A549 (cell line): Measurements from ENCODE around the gene PTPRH.

Experiments
- CHD2 ChIP-seq: fragments of 150-350 bp; IDR thresholded peaks from 2 replicates; pipeline ENCODE4 v1.6.1; 2014; ENCODE audit warnings: low read length; ENCODE audit not compliant: partially characterized antibody
- EP300 ChIP-seq, 2 experiments: fragments of >200 bp; sonication (Bioruptor Twin); formaldehyde crosslinking; IDR thresholded peaks; 2 replicates in 1 of 2; 3 replicates in 1 of 2; pipeline ENCODE4 v1.6.1; 2016 to 2017
- FOSL2 ChIP-seq, 2 experiments: fragments of 450-650 bp in 1 of 2; fragments of >200 bp in 1 of 2; sonication (Bioruptor Twin) in 1 of 2; formaldehyde crosslinking; IDR thresholded peaks; 2 replicates each; pipeline versions ENCODE4 v1.5.0 to v1.6.1; 2016 to 2020; ENCODE audit warnings: mild to moderate bottlenecking in 1 of 2, moderate library complexity in 1 of 2
- JUN ChIP-seq, 2 experiments: fragments of >200 bp; sonication (Bioruptor Twin); formaldehyde crosslinking; IDR thresholded peaks; 2 replicates in 1 of 2; 3 replicates in 1 of 2; pipeline ENCODE4 v1.6.1; 2016 to 2017
- RARB ChIP-seq: fragments of 250-450 bp; sonication (Bioruptor Pico); IDR thresholded peaks from 2 replicates; pipeline ENCODE4 v1.8.0; 2021; ENCODE audit warnings: mild to moderate bottlenecking, moderate library complexity
- TF ChIP-seq, protein P1 (sequence below): fragments of >200 bp; sonication (Bioruptor Twin); formaldehyde crosslinking; IDR thresholded peaks from 3 replicates; pipeline ENCODE4 v1.5.1; 2016
- TF ChIP-seq, protein P2 (sequence below): fragments of 450-650 bp; IDR thresholded peaks from 2 replicates; pipeline ENCODE4 v1.6.1; 2014; ENCODE audit warnings: antibody characterized with exemption
- TF ChIP-seq, protein P3 (sequence below): fragments of 150-350 bp; IDR thresholded peaks from 2 replicates; pipeline ENCODE4 v1.6.1; 2014; ENCODE audit warnings: low read depth, mild to moderate bottlenecking, low read length
- TF ChIP-seq, protein P4 (sequence below): IDR thresholded peaks from 2 replicates; pipeline ENCODE4 v1.6.1; 2012

DNA sequence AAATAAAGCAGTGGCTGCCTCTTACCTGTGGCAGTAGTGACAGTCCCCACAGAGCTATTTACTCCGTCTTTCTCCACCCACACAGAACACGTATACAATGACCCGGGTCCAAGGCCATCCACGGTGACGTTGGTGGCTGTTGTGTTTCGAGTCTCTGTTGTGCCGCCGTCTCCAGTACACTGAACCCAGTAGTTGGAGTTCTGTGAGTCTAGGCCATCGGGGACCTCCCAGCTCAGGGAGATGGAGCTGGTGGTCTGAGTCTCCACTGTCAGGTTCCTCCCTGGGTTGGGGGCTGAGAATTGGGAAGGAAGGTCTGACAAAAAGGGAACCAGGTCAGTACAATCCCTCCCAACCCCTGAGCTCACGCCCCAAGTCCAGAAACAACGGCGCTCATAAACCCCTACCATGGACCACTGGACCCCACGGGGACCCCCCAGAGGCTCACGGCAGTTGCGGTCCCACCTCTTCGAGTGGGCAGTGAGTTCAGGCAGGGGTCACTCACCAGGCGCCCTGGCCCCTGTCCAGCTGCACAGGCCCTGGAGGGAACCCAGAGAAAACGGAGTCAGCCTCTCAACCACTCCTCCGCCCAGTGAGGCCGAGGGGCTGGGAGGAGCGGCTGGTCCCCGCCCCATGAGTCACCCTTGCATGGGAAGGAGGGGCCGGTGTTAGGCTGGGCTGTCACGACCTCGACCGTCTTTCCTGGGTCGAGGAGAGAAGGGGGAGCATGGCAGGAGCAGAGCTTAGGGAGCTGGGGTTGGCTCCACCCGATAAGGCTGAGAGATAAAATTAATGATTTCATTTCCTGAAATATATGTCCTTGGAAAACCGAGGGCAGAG lies 2.4 kb downstream of the PTPRH start:
- peak; percentile 61; the same call in 1 of the 2 replicates for TF ChIP-seq FOSL2 (IDR thresholded peaks at IDR 0.05)
- peak; percentile 99 for TF ChIP-seq FOSL2 (CRISPR knock-in tag; IDR thresholded peaks at IDR 0.05)
- TF ChIP-seq, protein P1, sequence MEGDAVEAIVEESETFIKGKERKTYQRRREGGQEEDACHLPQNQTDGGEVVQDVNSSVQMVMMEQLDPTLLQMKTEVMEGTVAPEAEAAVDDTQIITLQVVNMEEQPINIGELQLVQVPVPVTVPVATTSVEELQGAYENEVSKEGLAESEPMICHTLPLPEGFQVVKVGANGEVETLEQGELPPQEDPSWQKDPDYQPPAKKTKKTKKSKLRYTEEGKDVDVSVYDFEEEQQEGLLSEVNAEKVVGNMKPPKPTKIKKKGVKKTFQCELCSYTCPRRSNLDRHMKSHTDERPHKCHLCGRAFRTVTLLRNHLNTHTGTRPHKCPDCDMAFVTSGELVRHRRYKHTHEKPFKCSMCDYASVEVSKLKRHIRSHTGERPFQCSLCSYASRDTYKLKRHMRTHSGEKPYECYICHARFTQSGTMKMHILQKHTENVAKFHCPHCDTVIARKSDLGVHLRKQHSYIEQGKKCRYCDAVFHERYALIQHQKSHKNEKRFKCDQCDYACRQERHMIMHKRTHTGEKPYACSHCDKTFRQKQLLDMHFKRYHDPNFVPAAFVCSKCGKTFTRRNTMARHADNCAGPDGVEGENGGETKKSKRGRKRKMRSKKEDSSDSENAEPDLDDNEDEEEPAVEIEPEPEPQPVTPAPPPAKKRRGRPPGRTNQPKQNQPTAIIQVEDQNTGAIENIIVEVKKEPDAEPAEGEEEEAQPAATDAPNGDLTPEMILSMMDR: no peak
- TF ChIP-seq, protein P2, sequence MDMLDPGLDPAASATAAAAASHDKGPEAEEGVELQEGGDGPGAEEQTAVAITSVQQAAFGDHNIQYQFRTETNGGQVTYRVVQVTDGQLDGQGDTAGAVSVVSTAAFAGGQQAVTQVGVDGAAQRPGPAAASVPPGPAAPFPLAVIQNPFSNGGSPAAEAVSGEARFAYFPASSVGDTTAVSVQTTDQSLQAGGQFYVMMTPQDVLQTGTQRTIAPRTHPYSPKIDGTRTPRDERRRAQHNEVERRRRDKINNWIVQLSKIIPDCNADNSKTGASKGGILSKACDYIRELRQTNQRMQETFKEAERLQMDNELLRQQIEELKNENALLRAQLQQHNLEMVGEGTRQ: no peak
- no peak for TF ChIP-seq EP300 (IDR thresholded peaks at IDR 0.05)
- TF ChIP-seq, protein P3, sequence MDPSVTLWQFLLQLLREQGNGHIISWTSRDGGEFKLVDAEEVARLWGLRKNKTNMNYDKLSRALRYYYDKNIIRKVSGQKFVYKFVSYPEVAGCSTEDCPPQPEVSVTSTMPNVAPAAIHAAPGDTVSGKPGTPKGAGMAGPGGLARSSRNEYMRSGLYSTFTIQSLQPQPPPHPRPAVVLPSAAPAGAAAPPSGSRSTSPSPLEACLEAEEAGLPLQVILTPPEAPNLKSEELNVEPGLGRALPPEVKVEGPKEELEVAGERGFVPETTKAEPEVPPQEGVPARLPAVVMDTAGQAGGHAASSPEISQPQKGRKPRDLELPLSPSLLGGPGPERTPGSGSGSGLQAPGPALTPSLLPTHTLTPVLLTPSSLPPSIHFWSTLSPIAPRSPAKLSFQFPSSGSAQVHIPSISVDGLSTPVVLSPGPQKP: no peak
- TF ChIP-seq JUN (IDR thresholded peaks at IDR 0.05): peak in 1 of 2 experiments; percentile 58; a peak in 2 of 5 replicates
- TF ChIP-seq, protein P4, sequence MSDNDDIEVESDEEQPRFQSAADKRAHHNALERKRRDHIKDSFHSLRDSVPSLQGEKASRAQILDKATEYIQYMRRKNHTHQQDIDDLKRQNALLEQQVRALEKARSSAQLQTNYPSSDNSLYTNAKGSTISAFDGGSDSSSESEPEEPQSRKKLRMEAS: peak; percentile 83
- no peak for TF ChIP-seq CHD2
- no peak for TF ChIP-seq RARB (CRISPR knock-in tag)
